Measurements from ENCODE around the gene E2F1.
A peak's percentile ranks its signal among the peaks of the same experiment; 100 is the strongest.

Gene E2F1

GRCh38 chr20:33666293-33667244 lies 19.6 kb downstream of the E2F1 start, which contains the start of gene ACTL10:
Gene ACTL10 (plus strand): TSS chr20:33666943. CDS start chr20:33667498, 555 bp downstream.
- H3K9me3 Mint-ChIP-seq = no peaks in the 10 kb centered on the region
- peaks cover 27% of the 10 kb centered on the region for H3K36me3 Mint-ChIP-seq
- peak; percentile 88 for DNase-seq
- H3K4me1 Mint-ChIP-seq = peaks cover 65% of the 10 kb centered on the region
- CTCF ChIA-PET = interaction anchor here (0.8 to 4.7 kb wide), 12 partner anchors 12 to 222 kb away, joined by 3 to 43 read pairs (median 4); partner anchors contain the start of gene PXMP4
- H3K27me3 Mint-ChIP-seq = no peaks in the 10 kb centered on the region
- peak within 1 kb of the TSS; percentile 95 for H3K27ac Mint-ChIP-seq
- peak within 1 kb of the TSS; percentile 93 for H3K4me3 Mint-ChIP-seq

- peak overlapping the region; percentile 78 for H3K4me3 Mint-ChIP-seq
- CTCF ChIA-PET = interaction anchor here (0.6 to 1.2 kb wide), 5 partner anchors 9 to 264 kb away, joined by 3 to 4 read pairs (median 3); no protein-coding TSS in a partner anchor
- H3K9me3 Mint-ChIP-seq = no peaks in the 10 kb centered on the region
- H3K4me1 Mint-ChIP-seq = peaks cover 57% of the 10 kb centered on the region
- no peak for DNase-seq
- no peaks in the 10 kb centered on the region for H3K27me3 Mint-ChIP-seq
- peaks cover 17% of the 10 kb centered on the region for H3K36me3 Mint-ChIP-seq
- peak overlapping the region; percentile 95 for H3K27ac Mint-ChIP-seq
These were observed 21.4 kb downstream of the E2F1 start for GRCh38 chr20:33664762-33665144.

GRCh38 chr20:33664085-33664761 lies 22.0 kb downstream of the E2F1 start:
- H3K27ac Mint-ChIP-seq = peak overlapping the region; percentile 95
- peaks cover 55% of the 10 kb centered on the region for H3K4me1 Mint-ChIP-seq
- peaks cover 13% of the 10 kb centered on the region for H3K36me3 Mint-ChIP-seq
- CTCF ChIA-PET = interaction anchor here (0.6 to 1.2 kb wide), 6 partner anchors 9 to 264 kb away, joined by 3 to 5 read pairs (median 3); no protein-coding TSS in a partner anchor
- H3K9me3 Mint-ChIP-seq = no peaks in the 10 kb centered on the region
- peak overlapping the region; percentile 78 for H3K4me3 Mint-ChIP-seq
- H3K27me3 Mint-ChIP-seq = no peaks in the 10 kb centered on the region
- DNase-seq = no peak

- CTCF ChIA-PET = interaction anchor here (1.1 to 1.8 kb wide), 4 partner anchors 10 to 206 kb away, joined by 3 to 6 read pairs (median 6); no protein-coding TSS in a partner anchor
- no peaks in the 10 kb centered on the region for H3K27me3 Mint-ChIP-seq
- H3K4me3 Mint-ChIP-seq = peak overlapping the region; percentile 78
- peaks cover 10% of the 10 kb centered on the region for H3K36me3 Mint-ChIP-seq
- H3K9me3 Mint-ChIP-seq = no peaks in the 10 kb centered on the region
- peak; percentile 92 for DNase-seq
- peak overlapping the region; percentile 95 for H3K27ac Mint-ChIP-seq
- peaks cover 47% of the 10 kb centered on the region for H3K4me1 Mint-ChIP-seq
These were observed 22.8 kb downstream of the E2F1 start for GRCh38 chr20:33663161-33664084.

- no peak for DNase-seq
- CTCF ChIA-PET = interaction anchor here (1.8 kb wide), 1 partner anchor 9 kb away, joined by 6 read pairs; no protein-coding TSS in a partner anchor
- Mint-ChIP-seq H3K27me3 (no peaks in the 10 kb centered on the region), H3K9me3 (no peaks in the 10 kb centered on the region), H3K27ac (peak within 1 kb of the TSS; percentile 75), H3K36me3 (peaks cover 8% of the 10 kb centered on the region), H3K4me3 (peak within 1 kb of the TSS; percentile 78), H3K4me1 (peaks cover 42% of the 10 kb centered on the region)
These were observed 24.0 kb downstream of the E2F1 start, which contains the start of gene C20orf144 for GRCh38 chr20:33662172-33662571. Gene C20orf144 (plus strand): TSS chr20:33662327. CDS start chr20:33662346, 19 bp downstream.

GRCh38 chr20:33660685-33661058 lies 25.5 kb downstream of the E2F1 start:
- peaks cover 4% of the 10 kb centered on the region for H3K36me3 Mint-ChIP-seq
- H3K4me1 Mint-ChIP-seq = peaks cover 32% of the 10 kb centered on the region
- no peak overlapping the region for H3K27ac Mint-ChIP-seq
- H3K9me3 Mint-ChIP-seq = no peaks in the 10 kb centered on the region
- DNase-seq = no peak
- CTCF ChIA-PET = no interaction called here
- H3K27me3 Mint-ChIP-seq = no peaks in the 10 kb centered on the region
- H3K4me3 Mint-ChIP-seq = no peak overlapping the region

- Mint-ChIP-seq H3K36me3 (peaks cover 4% of the 10 kb centered on the region), H3K27ac (no peak overlapping the region), H3K4me3 (no peak overlapping the region), H3K4me1 (peaks cover 27% of the 10 kb centered on the region), H3K9me3 (no peaks in the 10 kb centered on the region), H3K27me3 (no peaks in the 10 kb centered on the region)
- CTCF ChIA-PET = no interaction called here
- DNase-seq = no peak
These were observed 26.0 kb downstream of the E2F1 start for GRCh38 chr20:33660035-33660684.

GRCh38 chr20:33659341-33660034 lies 26.7 kb downstream of the E2F1 start:
- Mint-ChIP-seq H3K27ac (no peak overlapping the region), H3K9me3 (no peaks in the 10 kb centered on the region), H3K4me1 (peaks cover 20% of the 10 kb centered on the region), H3K4me3 (no peak overlapping the region), H3K27me3 (no peaks in the 10 kb centered on the region), H3K36me3 (peaks cover 4% of the 10 kb centered on the region)
- CTCF ChIA-PET = no interaction called here
- DNase-seq = no peak

- CTCF ChIA-PET = no interaction called here
- Mint-ChIP-seq H3K9me3 (no peaks in the 10 kb centered on the region), H3K4me1 (peaks cover 16% of the 10 kb centered on the region), H3K36me3 (peaks cover 4% of the 10 kb centered on the region), H3K4me3 (no peak overlapping the region), H3K27me3 (no peaks in the 10 kb centered on the region), H3K27ac (peak overlapping the region; percentile 62)
- DNase-seq = no peak
These were observed 27.3 kb downstream of the E2F1 start for GRCh38 chr20:33658929-33659328.

- Mint-ChIP-seq H3K27me3 (peaks cover under 1% of the 10 kb centered on the region), H3K9me3 (no peaks in the 10 kb centered on the region), H3K27ac (no peak overlapping the region), H3K4me3 (no peak overlapping the region), H3K4me1 (peaks cover 14% of the 10 kb centered on the region), H3K36me3 (peaks cover 4% of the 10 kb centered on the region)
- CTCF ChIA-PET = no interaction called here
- DNase-seq = no peak
These were observed 27.7 kb downstream of the E2F1 start for GRCh38 chr20:33658510-33658909.

- peaks cover 4% of the 10 kb centered on the region for H3K36me3 Mint-ChIP-seq
- no peaks in the 10 kb centered on the region for H3K9me3 Mint-ChIP-seq
- H3K4me3 Mint-ChIP-seq = no peak overlapping the region
- peaks cover 5% of the 10 kb centered on the region for H3K27me3 Mint-ChIP-seq
- no peak for DNase-seq
- H3K4me1 Mint-ChIP-seq = peaks cover 15% of the 10 kb centered on the region
- CTCF ChIA-PET = no interaction called here
- H3K27ac Mint-ChIP-seq = no peak overlapping the region
These were observed 28.5 kb downstream of the E2F1 start for GRCh38 chr20:33657704-33658095.

- peaks cover 4% of the 10 kb centered on the region for H3K36me3 Mint-ChIP-seq
- no peak for DNase-seq
- CTCF ChIA-PET = interaction anchor here (3.9 kb wide), 1 partner anchor 10 kb away, joined by 22 read pairs; the partner anchor contains the start of gene ACTL10
- H3K9me3 Mint-ChIP-seq = no peaks in the 10 kb centered on the region
- peaks cover 5% of the 10 kb centered on the region for H3K27me3 Mint-ChIP-seq
- no peak overlapping the region for H3K4me3 Mint-ChIP-seq
- H3K4me1 Mint-ChIP-seq = peaks cover 9% of the 10 kb centered on the region
- no peak overlapping the region for H3K27ac Mint-ChIP-seq
These were observed 29.1 kb downstream of the E2F1 start for GRCh38 chr20:33656783-33657703.

All from activated naive CD4-positive, alpha-beta T cell treated with anti-CD3 and anti-CD28 coated beads, Interleukin-2, amount 10 ng/mL, durations not matched to agents 7 days and 5 days (primary cell).